ENCODE data around the gene RFX8.
A peak's percentile ranks its signal among the peaks of the same experiment; 100 is the strongest.

RFX8 gene

DNA sequence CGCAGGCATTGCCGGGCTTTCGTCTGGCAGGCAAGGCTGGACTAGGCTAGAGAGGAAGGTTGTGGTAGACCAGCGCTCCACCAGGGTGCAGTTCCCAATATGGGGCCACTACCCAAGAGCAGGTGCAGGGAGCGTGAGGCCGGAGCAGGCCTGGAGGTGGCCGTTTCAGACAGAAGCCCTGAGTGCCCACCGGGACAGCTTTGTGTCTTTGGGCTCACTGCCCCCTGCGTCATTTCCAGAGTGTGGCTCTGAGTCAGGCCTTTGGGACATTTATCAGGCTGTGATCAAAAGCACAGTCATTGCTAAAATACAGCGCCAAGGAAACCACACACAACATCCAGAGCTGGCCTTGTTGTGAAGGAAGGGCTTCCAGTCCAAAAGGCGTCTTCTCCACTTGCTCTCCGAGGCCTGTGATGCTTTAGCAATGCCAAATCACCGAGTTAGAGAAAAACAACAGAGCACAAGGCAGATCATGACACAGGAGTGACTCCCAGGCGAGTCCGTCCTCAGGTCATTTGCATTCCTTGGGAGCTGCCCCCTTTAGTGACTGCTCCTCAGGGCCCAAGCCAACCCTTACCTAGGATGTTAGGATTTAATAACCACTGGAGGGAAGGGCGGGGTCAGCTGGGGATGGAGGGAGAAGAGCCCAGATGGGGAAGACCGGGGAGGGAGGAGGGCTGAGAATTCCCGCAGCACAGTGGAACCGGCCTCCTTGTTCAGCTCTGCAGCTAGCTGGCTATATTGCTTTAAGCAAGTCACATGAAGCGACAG lies 42.3 kb downstream of the RFX8 start:
- peak overlapping the region; percentile 41 for H3K27ac ChIP-seq (ENCODE audit: low read depth, low read length)
- H3K27me3 ChIP-seq (ENCODE audit: control insufficient read depth in 5 of 5, insufficient read depth in 4 of 5, low read length in 5 of 5), result peaks cover 0 to 6% (median 0%) of the 10 kb centered on the region in 5 donors
- no peak overlapping the region for H3K9ac ChIP-seq (ENCODE audit: low read length in 5 of 5)
- peaks cover 0 to 14% (median 7%) of the 10 kb centered on the region in 5 donors for H3K4me1 ChIP-seq (ENCODE audit: control insufficient read depth in 5 of 5, insufficient read depth in 5 of 5, low read length in 5 of 5)
- no peaks in the 10 kb centered on the region for H3K9me3 ChIP-seq (ENCODE audit: control insufficient read depth in 5 of 5, low read length in 5 of 5)
- no peak overlapping the region for H3K4me3 ChIP-seq (ENCODE audit: low read depth in 1 of 5, low read length in 5 of 5)
- no peaks in the 10 kb centered on the region for H3K36me3 ChIP-seq (ENCODE audit: control insufficient read depth in 5 of 5, insufficient read depth in 5 of 5, low read length in 5 of 5)

DNA sequence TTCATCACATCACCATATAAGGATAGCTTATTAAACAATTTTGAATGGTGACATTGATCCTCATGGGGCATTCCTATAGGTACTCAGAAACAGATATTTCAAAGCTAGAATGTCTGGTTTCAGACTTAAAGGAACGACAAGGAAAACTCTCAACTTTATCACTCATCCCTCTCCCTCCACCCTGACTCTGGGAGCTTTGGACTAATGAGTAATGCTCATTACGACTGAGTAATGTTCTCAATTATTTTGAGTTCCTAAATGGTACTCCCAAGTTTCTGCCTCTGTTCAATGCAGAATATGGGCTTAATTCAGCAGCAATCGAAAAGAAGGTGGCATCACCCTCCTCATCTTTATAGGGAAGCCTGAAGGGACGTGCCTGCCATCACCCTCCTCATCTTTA lies 43.4 kb downstream of the RFX8 start:
- no peaks in the 10 kb centered on the region for H3K9me3 ChIP-seq (ENCODE audit: control insufficient read depth in 5 of 5, low read length in 5 of 5)
- H3K4me1 ChIP-seq (ENCODE audit: control insufficient read depth in 5 of 5, insufficient read depth in 5 of 5, low read length in 5 of 5), result peaks cover 0 to 14% (median 7%) of the 10 kb centered on the region in 5 donors
- no peak overlapping the region for H3K27ac ChIP-seq (ENCODE audit: low read depth, low read length)
- H3K36me3 ChIP-seq (ENCODE audit: control insufficient read depth in 5 of 5, insufficient read depth in 5 of 5, low read length in 5 of 5), result no peaks in the 10 kb centered on the region
- H3K9ac ChIP-seq (ENCODE audit: low read length in 5 of 5), result no peak overlapping the region
- peaks cover 0 to 2% (median 0%) of the 10 kb centered on the region in 5 donors for H3K27me3 ChIP-seq (ENCODE audit: control insufficient read depth in 5 of 5, insufficient read depth in 4 of 5, low read length in 5 of 5)
- H3K4me3 ChIP-seq (ENCODE audit: low read depth in 1 of 5, low read length in 5 of 5), result no peak overlapping the region

DNA sequence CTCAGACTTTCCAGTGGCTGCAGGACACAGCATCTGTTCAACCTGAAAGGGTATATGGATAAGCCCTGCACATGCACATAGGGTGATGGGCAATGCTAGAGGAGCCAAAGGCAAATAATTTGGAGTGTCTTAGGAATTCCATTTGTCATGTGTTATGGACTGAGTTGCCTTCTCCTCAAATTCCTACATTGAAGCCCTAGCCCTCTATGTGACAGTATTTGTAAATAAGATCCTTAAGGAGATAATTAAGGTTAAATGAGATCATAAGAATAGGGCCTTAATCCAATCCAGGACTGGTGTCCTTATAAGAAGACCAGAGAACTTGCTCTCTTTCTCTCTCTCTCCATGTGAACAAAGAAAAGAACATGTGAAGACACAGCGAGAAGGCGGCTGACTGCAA lies 44.8 kb downstream of the RFX8 start:
- Histone ChIP-seq H3K4me3 (ENCODE audit: low read depth in 1 of 5, low read length in 5 of 5) (no peak overlapping the region), H3K27ac (ENCODE audit: low read depth, low read length) (no peak overlapping the region), H3K9ac (ENCODE audit: low read length in 5 of 5) (no peak overlapping the region), H3K27me3 (ENCODE audit: control insufficient read depth in 5 of 5, insufficient read depth in 4 of 5, low read length in 5 of 5) (peaks cover 0 to 2% (median 0%) of the 10 kb centered on the region in 5 donors), H3K36me3 (ENCODE audit: control insufficient read depth in 5 of 5, insufficient read depth in 5 of 5, low read length in 5 of 5) (no peaks in the 10 kb centered on the region), H3K4me1 (ENCODE audit: control insufficient read depth in 5 of 5, insufficient read depth in 5 of 5, low read length in 5 of 5) (peaks cover 0 to 6% (median 3%) of the 10 kb centered on the region in 5 donors), H3K9me3 (ENCODE audit: control insufficient read depth in 5 of 5, low read length in 5 of 5) (no peaks in the 10 kb centered on the region)

DNA sequence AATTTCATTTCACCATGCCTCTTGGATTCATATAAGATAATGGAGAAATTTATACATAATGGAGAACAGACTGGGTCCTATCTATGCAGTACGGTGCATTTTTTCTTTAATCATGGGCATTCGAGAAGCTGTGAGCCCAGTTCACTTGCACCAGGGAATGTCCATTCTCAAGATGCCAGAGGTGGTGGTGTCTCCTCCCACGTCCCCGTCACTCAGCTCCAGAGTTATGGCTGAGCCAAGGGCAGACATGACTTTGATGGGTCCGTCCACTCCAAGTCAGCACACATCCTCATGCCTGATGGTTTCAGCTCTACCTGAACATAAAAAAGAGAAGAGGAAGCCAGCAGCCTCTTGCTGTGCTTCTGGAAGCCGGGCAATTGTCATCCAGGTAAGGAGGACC lies 45.5 kb downstream of the RFX8 start:
- H3K27ac ChIP-seq (ENCODE audit: low read depth, low read length), result no peak overlapping the region
- H3K27me3 ChIP-seq (ENCODE audit: control insufficient read depth in 5 of 5, insufficient read depth in 4 of 5, low read length in 5 of 5), result peaks cover 0 to 2% (median 0%) of the 10 kb centered on the region in 5 donors
- no peaks in the 10 kb centered on the region for H3K4me1 ChIP-seq (ENCODE audit: control insufficient read depth in 5 of 5, insufficient read depth in 5 of 5, low read length in 5 of 5)
- no peak overlapping the region for H3K4me3 ChIP-seq (ENCODE audit: low read depth in 1 of 5, low read length in 5 of 5)
- no peak overlapping the region for H3K9ac ChIP-seq (ENCODE audit: low read length in 5 of 5)
- no peaks in the 10 kb centered on the region for H3K36me3 ChIP-seq (ENCODE audit: control insufficient read depth in 5 of 5, insufficient read depth in 5 of 5, low read length in 5 of 5)
- no peaks in the 10 kb centered on the region for H3K9me3 ChIP-seq (ENCODE audit: control insufficient read depth in 5 of 5, low read length in 5 of 5)

DNA sequence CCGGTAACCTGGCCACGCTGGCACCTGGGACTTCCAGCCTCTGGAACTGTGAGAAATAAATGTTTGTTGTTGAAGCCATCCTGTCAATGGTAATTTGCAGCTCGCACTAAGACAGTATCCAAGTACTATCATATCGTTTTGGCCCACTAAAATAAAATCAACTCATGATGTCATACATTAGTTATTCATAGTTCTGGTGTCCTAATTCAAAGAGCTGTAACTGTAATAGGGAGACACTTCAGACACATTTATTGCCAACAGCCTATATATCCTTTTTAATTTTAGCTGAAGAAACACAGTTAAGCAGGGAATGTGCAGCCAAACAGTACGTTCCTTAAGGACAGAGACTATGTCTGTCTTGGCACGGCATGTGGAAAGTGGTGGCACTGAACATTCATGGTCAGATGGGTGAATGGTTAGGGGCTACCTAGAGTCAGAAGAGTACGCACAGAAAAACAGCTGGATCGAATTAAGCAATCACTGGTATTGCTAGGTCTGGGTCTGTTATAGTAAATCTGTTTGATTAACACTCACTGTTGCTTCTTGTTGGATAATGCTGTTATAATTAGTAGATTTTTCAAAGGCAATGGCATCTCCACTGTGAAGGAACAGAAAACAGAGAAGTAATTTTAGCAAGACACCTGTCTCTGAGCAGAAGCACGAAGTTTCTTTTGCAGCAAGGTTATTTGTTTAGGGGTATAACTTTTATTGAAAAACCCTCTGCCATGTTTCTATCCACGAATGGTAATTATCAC lies 46.3 kb downstream of the RFX8 start:
- H3K27me3 ChIP-seq (ENCODE audit: control insufficient read depth in 5 of 5, insufficient read depth in 4 of 5, low read length in 5 of 5), result peaks cover 0 to 2% (median 0%) of the 10 kb centered on the region in 5 donors
- no peak overlapping the region for H3K27ac ChIP-seq (ENCODE audit: low read depth, low read length)
- H3K4me3 ChIP-seq (ENCODE audit: low read depth in 1 of 5, low read length in 5 of 5), result no peak overlapping the region
- H3K4me1 ChIP-seq (ENCODE audit: control insufficient read depth in 5 of 5, insufficient read depth in 5 of 5, low read length in 5 of 5), result no peaks in the 10 kb centered on the region
- no peak overlapping the region for H3K9ac ChIP-seq (ENCODE audit: low read length in 5 of 5)
- H3K36me3 ChIP-seq (ENCODE audit: control insufficient read depth in 5 of 5, insufficient read depth in 5 of 5, low read length in 5 of 5), result no peaks in the 10 kb centered on the region
- H3K9me3 ChIP-seq (ENCODE audit: control insufficient read depth in 5 of 5, low read length in 5 of 5), result no peaks in the 10 kb centered on the region

DNA sequence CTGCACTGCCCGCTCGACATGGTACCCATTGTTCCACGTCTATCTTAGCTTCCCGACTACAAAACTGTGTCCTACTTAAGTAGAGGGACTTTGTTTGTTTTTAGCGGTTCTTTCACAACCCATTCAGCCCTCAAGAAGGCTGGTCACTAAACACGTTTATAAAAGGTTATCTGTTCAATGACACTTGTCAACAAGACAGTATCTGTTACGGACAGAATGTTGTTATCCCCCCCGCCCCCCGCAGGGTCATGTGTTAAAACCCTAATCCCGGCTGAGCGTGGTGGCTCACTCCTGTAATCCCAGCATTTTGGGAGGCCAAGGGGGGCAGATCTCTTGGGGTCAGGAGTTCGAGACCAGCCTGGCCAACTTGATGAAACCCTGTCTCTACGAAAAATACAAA lies 47.2 kb downstream of the RFX8 start:
- H3K9ac ChIP-seq (ENCODE audit: low read length in 5 of 5), result no peak overlapping the region
- no peaks in the 10 kb centered on the region for H3K9me3 ChIP-seq (ENCODE audit: control insufficient read depth in 5 of 5, low read length in 5 of 5)
- H3K4me1 ChIP-seq (ENCODE audit: control insufficient read depth in 5 of 5, insufficient read depth in 5 of 5, low read length in 5 of 5), result no peaks in the 10 kb centered on the region
- H3K4me3 ChIP-seq (ENCODE audit: low read depth in 1 of 5, low read length in 5 of 5), result no peak overlapping the region
- H3K27me3 ChIP-seq (ENCODE audit: control insufficient read depth in 5 of 5, insufficient read depth in 4 of 5, low read length in 5 of 5), result peaks cover 0 to 2% (median 0%) of the 10 kb centered on the region in 5 donors
- no peaks in the 10 kb centered on the region for H3K36me3 ChIP-seq (ENCODE audit: control insufficient read depth in 5 of 5, insufficient read depth in 5 of 5, low read length in 5 of 5)
- no peak overlapping the region for H3K27ac ChIP-seq (ENCODE audit: low read depth, low read length)

DNA sequence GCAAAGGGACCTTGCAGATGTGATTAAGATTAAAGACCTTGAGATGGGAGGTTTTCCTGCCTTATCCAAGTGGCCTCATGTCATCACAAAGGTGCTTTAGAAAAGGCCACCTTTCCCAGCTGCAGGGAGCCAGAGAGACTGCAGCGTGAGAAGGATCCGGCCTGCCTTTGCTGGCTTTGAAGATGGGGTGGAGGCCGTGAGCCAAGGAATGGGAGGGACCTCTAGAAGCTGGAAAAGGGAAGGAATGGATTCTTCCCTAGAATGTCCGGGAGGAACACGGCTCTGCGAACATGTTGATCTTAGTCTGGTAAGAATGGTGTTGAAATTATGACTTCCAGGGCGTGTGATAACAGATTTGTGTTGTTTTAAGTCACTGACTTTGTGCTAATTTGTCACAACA lies 47.7 kb downstream of the RFX8 start:
- H3K4me1 ChIP-seq (ENCODE audit: control insufficient read depth in 5 of 5, insufficient read depth in 5 of 5, low read length in 5 of 5), result no peaks in the 10 kb centered on the region
- no peak overlapping the region for H3K9ac ChIP-seq (ENCODE audit: low read length in 5 of 5)
- no peak overlapping the region for H3K27ac ChIP-seq (ENCODE audit: low read depth, low read length)
- no peak overlapping the region for H3K4me3 ChIP-seq (ENCODE audit: low read depth in 1 of 5, low read length in 5 of 5)
- no peaks in the 10 kb centered on the region for H3K36me3 ChIP-seq (ENCODE audit: control insufficient read depth in 5 of 5, insufficient read depth in 5 of 5, low read length in 5 of 5)
- no peaks in the 10 kb centered on the region for H3K9me3 ChIP-seq (ENCODE audit: control insufficient read depth in 5 of 5, low read length in 5 of 5)
- H3K27me3 ChIP-seq (ENCODE audit: control insufficient read depth in 5 of 5, insufficient read depth in 4 of 5, low read length in 5 of 5), result no peaks in the 10 kb centered on the region

DNA sequence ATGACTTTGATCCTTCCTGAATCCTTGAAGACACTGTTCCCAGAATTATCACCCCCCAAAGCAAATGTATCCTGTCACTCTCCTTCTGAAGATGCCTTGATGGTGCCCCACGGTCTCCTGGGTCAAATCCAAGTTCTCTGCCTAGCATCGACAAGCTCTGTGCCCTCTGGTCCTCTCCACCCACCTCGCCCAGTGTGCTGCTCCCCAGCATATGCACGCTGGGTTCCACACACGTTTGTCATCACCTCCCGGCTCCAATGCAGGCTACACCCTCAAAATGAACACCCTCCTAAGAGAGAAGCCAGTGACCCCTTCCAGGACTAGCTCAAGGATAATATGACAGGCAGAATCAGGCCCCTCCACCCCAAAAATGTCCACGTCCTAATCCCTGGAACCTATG lies 48.1 kb downstream of the RFX8 start:
- Histone ChIP-seq H3K4me3 (ENCODE audit: low read depth in 1 of 5, low read length in 5 of 5) (no peak overlapping the region), H3K27me3 (ENCODE audit: control insufficient read depth in 5 of 5, insufficient read depth in 4 of 5, low read length in 5 of 5) (no peaks in the 10 kb centered on the region), H3K9ac (ENCODE audit: low read length in 5 of 5) (no peak overlapping the region), H3K27ac (ENCODE audit: low read depth, low read length) (no peak overlapping the region), H3K9me3 (ENCODE audit: control insufficient read depth in 5 of 5, low read length in 5 of 5) (no peaks in the 10 kb centered on the region), H3K4me1 (ENCODE audit: control insufficient read depth in 5 of 5, insufficient read depth in 5 of 5, low read length in 5 of 5) (no peaks in the 10 kb centered on the region), H3K36me3 (ENCODE audit: control insufficient read depth in 5 of 5, insufficient read depth in 5 of 5, low read length in 5 of 5) (no peaks in the 10 kb centered on the region)

DNA sequence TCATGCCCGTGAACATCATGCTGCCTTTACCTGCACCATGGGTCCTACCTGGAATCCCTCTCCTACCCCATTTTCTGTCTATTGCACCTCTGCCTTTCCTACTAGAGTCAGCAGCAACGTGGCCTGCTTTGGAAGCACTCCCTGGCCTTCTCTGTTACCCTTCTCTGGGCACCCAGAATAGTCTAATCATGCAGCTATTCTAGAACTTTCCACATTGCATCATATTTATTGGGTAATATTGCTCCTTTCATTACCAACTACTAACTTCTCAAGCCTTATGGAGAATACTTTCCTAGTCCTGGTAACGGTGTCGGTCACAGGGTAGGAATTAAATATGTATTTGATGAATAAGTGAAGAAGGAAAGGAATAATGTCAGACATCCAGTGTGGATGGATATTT lies 54.3 kb downstream of the RFX8 start:
- H3K27ac ChIP-seq (ENCODE audit: low read depth, low read length), result no peak overlapping the region
- no peak overlapping the region for H3K9ac ChIP-seq (ENCODE audit: low read length in 5 of 5)
- no peaks in the 10 kb centered on the region for H3K27me3 ChIP-seq (ENCODE audit: control insufficient read depth in 5 of 5, insufficient read depth in 4 of 5, low read length in 5 of 5)
- H3K4me3 ChIP-seq (ENCODE audit: low read depth in 1 of 5, low read length in 5 of 5), result no peak overlapping the region
- H3K9me3 ChIP-seq (ENCODE audit: control insufficient read depth in 5 of 5, low read length in 5 of 5), result no peaks in the 10 kb centered on the region
- peaks cover 0 to 6% (median 5%) of the 10 kb centered on the region in 5 donors for H3K4me1 ChIP-seq (ENCODE audit: control insufficient read depth in 5 of 5, insufficient read depth in 5 of 5, low read length in 5 of 5)
- H3K36me3 ChIP-seq (ENCODE audit: control insufficient read depth in 5 of 5, insufficient read depth in 5 of 5, low read length in 5 of 5), result no peaks in the 10 kb centered on the region

DNA sequence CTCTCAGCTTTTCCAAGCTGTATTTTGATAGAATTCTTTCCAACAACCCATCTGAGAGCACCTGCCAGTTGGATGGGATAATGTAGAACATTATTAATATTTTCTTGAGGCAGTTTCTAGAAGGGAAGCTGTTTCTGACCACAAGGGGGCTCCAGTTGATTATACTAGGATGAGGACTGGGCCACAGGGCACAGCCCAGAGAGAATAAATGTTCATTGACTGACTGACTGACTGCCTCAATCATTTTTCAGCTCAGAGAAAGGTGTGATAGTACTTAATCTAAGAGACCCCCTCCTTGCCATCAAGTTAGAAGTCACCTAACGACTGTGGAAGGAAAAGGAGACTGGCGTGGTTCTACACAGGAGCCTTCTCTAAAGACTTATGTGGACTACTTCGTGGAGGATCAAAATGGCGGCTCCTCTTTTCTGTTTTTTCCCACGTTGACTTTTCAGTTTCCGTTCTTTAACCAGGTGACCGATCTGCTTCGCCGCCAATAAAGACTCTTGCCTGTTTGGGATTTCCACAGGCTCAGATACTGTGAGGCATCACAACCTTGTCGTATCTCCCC lies 55.7 kb downstream of the RFX8 start:
- Histone ChIP-seq H3K27me3 (ENCODE audit: control insufficient read depth in 5 of 5, insufficient read depth in 4 of 5, low read length in 5 of 5) (no peaks in the 10 kb centered on the region), H3K36me3 (ENCODE audit: control insufficient read depth in 5 of 5, insufficient read depth in 5 of 5, low read length in 5 of 5) (no peaks in the 10 kb centered on the region), H3K9me3 (ENCODE audit: control insufficient read depth in 5 of 5, low read length in 5 of 5) (peaks cover 0 to 6% (median 0%) of the 10 kb centered on the region in 5 donors), H3K4me3 (ENCODE audit: low read depth in 1 of 5, low read length in 5 of 5) (peak overlapping the region in 1 of 5 donors; percentile 17), H3K4me1 (ENCODE audit: control insufficient read depth in 5 of 5, insufficient read depth in 5 of 5, low read length in 5 of 5) (peaks cover 0 to 6% (median 5%) of the 10 kb centered on the region in 5 donors), H3K27ac (ENCODE audit: low read depth, low read length) (no peak overlapping the region), H3K9ac (ENCODE audit: low read length in 5 of 5) (no peak overlapping the region)
